ENCODE measurements around the gene SFXN4.

DNA sequence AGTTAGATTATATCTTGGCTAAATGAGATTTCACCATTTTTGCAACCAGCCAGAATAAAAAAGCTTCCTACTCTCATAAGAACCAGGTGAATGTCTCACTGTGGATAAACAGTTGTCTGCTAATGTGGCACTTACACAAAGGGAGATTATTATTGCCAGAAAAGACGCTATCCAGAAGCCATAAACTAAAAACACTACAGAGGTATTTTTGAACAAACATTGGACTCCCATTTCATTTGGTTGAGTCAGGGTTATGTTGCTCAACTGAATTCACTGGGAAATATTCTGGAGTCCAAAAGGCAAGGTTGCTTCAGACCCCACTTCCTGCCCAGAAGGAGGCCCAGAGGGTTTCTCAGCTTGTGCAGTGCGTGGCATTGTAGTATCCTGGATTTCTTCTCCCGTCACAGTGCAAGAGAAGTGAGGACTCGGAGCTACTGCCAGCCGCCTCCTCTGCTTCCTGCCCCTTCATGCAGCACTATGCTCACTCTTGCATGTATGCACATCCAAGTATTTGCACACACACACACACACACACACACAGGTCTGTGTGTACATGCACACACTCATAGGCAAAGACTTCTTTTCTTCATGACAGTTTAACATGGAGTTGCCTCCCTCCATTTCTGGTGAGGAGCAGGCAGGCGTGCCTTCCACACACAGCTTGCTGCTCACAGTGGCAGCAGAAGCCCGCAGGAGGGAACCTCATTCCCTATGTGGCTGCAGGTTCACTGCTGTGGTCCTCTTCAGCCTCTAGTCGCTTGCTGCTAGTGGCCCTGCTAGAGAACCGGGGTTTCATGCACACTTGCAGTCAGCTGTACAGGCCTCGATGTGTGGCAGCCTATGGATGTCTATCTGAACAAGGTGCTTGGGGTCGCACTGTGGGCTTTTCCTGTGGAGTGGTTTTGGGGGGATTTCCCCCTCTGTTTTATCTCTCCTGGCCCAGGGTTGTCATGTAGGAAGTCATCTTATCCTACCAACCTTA, 51.5 kb downstream of the SFXN4 start:
- TF ChIP-seq, protein P1, sequence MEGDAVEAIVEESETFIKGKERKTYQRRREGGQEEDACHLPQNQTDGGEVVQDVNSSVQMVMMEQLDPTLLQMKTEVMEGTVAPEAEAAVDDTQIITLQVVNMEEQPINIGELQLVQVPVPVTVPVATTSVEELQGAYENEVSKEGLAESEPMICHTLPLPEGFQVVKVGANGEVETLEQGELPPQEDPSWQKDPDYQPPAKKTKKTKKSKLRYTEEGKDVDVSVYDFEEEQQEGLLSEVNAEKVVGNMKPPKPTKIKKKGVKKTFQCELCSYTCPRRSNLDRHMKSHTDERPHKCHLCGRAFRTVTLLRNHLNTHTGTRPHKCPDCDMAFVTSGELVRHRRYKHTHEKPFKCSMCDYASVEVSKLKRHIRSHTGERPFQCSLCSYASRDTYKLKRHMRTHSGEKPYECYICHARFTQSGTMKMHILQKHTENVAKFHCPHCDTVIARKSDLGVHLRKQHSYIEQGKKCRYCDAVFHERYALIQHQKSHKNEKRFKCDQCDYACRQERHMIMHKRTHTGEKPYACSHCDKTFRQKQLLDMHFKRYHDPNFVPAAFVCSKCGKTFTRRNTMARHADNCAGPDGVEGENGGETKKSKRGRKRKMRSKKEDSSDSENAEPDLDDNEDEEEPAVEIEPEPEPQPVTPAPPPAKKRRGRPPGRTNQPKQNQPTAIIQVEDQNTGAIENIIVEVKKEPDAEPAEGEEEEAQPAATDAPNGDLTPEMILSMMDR (IDR thresholded peaks at IDR 0.05): no peak
- TF ChIP-seq POLR2AphosphoS5 (IDR thresholded peaks at IDR 0.05; ENCODE audit: low read depth, low read length): no peak
- TF ChIP-seq SIN3A (IDR thresholded peaks at IDR 0.05; ENCODE audit: borderline replicate concordance, insufficient read depth, low read depth, low read length): no peak
- TF ChIP-seq, protein P2, sequence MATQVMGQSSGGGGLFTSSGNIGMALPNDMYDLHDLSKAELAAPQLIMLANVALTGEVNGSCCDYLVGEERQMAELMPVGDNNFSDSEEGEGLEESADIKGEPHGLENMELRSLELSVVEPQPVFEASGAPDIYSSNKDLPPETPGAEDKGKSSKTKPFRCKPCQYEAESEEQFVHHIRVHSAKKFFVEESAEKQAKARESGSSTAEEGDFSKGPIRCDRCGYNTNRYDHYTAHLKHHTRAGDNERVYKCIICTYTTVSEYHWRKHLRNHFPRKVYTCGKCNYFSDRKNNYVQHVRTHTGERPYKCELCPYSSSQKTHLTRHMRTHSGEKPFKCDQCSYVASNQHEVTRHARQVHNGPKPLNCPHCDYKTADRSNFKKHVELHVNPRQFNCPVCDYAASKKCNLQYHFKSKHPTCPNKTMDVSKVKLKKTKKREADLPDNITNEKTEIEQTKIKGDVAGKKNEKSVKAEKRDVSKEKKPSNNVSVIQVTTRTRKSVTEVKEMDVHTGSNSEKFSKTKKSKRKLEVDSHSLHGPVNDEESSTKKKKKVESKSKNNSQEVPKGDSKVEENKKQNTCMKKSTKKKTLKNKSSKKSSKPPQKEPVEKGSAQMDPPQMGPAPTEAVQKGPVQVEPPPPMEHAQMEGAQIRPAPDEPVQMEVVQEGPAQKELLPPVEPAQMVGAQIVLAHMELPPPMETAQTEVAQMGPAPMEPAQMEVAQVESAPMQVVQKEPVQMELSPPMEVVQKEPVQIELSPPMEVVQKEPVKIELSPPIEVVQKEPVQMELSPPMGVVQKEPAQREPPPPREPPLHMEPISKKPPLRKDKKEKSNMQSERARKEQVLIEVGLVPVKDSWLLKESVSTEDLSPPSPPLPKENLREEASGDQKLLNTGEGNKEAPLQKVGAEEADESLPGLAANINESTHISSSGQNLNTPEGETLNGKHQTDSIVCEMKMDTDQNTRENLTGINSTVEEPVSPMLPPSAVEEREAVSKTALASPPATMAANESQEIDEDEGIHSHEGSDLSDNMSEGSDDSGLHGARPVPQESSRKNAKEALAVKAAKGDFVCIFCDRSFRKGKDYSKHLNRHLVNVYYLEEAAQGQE (IDR thresholded peaks at IDR 0.05; ENCODE audit: insufficient read depth in 1 of 2, low read depth in 2 of 2, low read length in 1 of 2): no peak
- no peak for TF ChIP-seq TCF7L2 (IDR thresholded peaks at IDR 0.05; ENCODE audit: low read depth, low read length)

Data from Panc1 (cell line).